SK-N-SH treated with all-trans-retinoic acid at 6 μM for 48 hours (cell line): ENCODE measurements around the gene KLHL3.

ENCODE experiments used
- ATAC-seq: fragments of 200-7000 bp; cut with Tn5 transposase; 3 replicates; pipeline ENCODE4 v1.9.1; 2020; ENCODE audit warnings: mild to moderate bottlenecking, moderate library complexity
- ARNTL ChIP-seq: fragments of 450-650 bp; formaldehyde crosslinking; IDR thresholded peaks from 2 replicates; pipeline ENCODE4 v1.5.0; 2020; ENCODE audit warnings: low read depth, mild to moderate bottlenecking, moderate library complexity, borderline replicate concordance
- BACH2 ChIP-seq: fragments of 250-450 bp; sonication (Bioruptor Pico); IDR thresholded peaks from 2 replicates; pipeline ENCODE4 v1.9.0; 2021; ENCODE audit warnings: mild to moderate bottlenecking, borderline replicate concordance
- CREB5 ChIP-seq: fragments of 250-450 bp; sonication (Bioruptor Pico); IDR thresholded peaks from 2 replicates; pipeline ENCODE4 v1.5.1; 2020; ENCODE audit warnings: low read depth, mild to moderate bottlenecking, moderate library complexity
- CSDC2 ChIP-seq: fragments of 250-450 bp; sonication (Bioruptor Pico); IDR thresholded peaks from 2 replicates; pipeline ENCODE4 v1.5.0; 2020; ENCODE audit warnings: mild to moderate bottlenecking, moderate library complexity
- CSRNP3 ChIP-seq: fragments of 250-450 bp; sonication (Bioruptor Pico); IDR thresholded peaks from 2 replicates; pipeline ENCODE4 v1.5.1; 2021; ENCODE audit warnings: mild to moderate bottlenecking, moderate library complexity
- ESRRG ChIP-seq: fragments of 250-450 bp; sonication (Bioruptor Pico); IDR thresholded peaks from 2 replicates; pipeline ENCODE4 v1.6.1; 2021; ENCODE audit warnings: mild to moderate bottlenecking
- GLIS3 ChIP-seq: fragments of 250-450 bp; sonication (Bioruptor Pico); IDR thresholded peaks from 2 replicates; pipeline ENCODE4 v1.5.0; 2020; ENCODE audit warnings: mild to moderate bottlenecking, moderate library complexity
- ISL1 ChIP-seq: fragments of 250-450 bp; sonication (Bioruptor Pico); IDR thresholded peaks from 2 replicates; pipeline ENCODE4 v2.1.2; 2022; ENCODE audit warnings: mild to moderate bottlenecking, moderate library complexity
- OSR1 ChIP-seq: fragments of 250-450 bp; sonication (Bioruptor Pico); IDR thresholded peaks from 2 replicates; pipeline ENCODE4 v1.8.0; 2022; ENCODE audit warnings: moderate library complexity, mild to moderate bottlenecking, inconsistent platforms
- PPARA ChIP-seq: fragments of 250-450 bp; sonication (Bioruptor Pico); IDR thresholded peaks from 2 replicates; pipeline ENCODE4 v1.5.0; 2020; ENCODE audit warnings: mild to moderate bottlenecking, borderline replicate concordance
- RARB ChIP-seq: fragments of 250-450 bp; sonication (Bioruptor Pico); IDR thresholded peaks from 2 replicates; pipeline ENCODE4 v1.8.0; 2021; ENCODE audit warnings: mild to moderate bottlenecking, moderate library complexity
- SNAI2 ChIP-seq: fragments of 250-450 bp; sonication (Bioruptor Pico); IDR thresholded peaks from 2 replicates; pipeline ENCODE4 v1.5.0; 2020; ENCODE audit warnings: mild to moderate bottlenecking, moderate library complexity
- TCF4 ChIP-seq: fragments of 250-450 bp; sonication (Bioruptor Pico); IDR thresholded peaks from 2 replicates; pipeline ENCODE4 v1.8.0; 2021; ENCODE audit warnings: mild to moderate bottlenecking, moderate library complexity, borderline replicate concordance
- TOX ChIP-seq: fragments of 250-450 bp; sonication (Bioruptor Pico); IDR thresholded peaks from 2 replicates; pipeline ENCODE4 v1.8.0; 2021; ENCODE audit warnings: mild to moderate bottlenecking, moderate library complexity, borderline replicate concordance
- TSHZ2 ChIP-seq: fragments of 250-450 bp; sonication (Bioruptor Pico); IDR thresholded peaks from 2 replicates; pipeline ENCODE4 v1.5.0; 2020; ENCODE audit warnings: mild to moderate bottlenecking, moderate library complexity
- ZC3H10 ChIP-seq: fragments of 250-450 bp; sonication (Bioruptor Pico); IDR thresholded peaks from 2 replicates; pipeline ENCODE4 v1.5.1; 2021; ENCODE audit warnings: mild to moderate bottlenecking, moderate library complexity
- ZNF565 ChIP-seq: fragments of 450-650 bp; formaldehyde crosslinking; conservative IDR thresholded peaks from 2 replicates; pipeline ENCODE4 v1.5.0; 2020; ENCODE audit warnings: low read depth, mild to moderate bottlenecking, moderate library complexity
- ZNF70 ChIP-seq: fragments of 450-650 bp; formaldehyde crosslinking; IDR thresholded peaks from 2 replicates; pipeline ENCODE4 v1.5.0; 2020; ENCODE audit warnings: mild to moderate bottlenecking, moderate library complexity
- ZNF8 ChIP-seq: fragments of 450-650 bp; formaldehyde crosslinking; IDR thresholded peaks from 2 replicates; pipeline ENCODE4 v1.5.0; 2020; ENCODE audit warnings: mild to moderate bottlenecking, moderate library complexity
- TF ChIP-seq, protein P1 (sequence below): fragments of 250-450 bp; sonication (Bioruptor Pico); IDR thresholded peaks from 2 replicates; pipeline ENCODE4 v1.8.0; 2020; ENCODE audit warnings: mild to moderate bottlenecking, moderate library complexity, borderline replicate concordance
- TF ChIP-seq, protein P2 (sequence below): fragments of 250-450 bp; sonication (Bioruptor Pico); IDR thresholded peaks from 2 replicates; pipeline ENCODE4 v1.8.0; 2021; ENCODE audit warnings: low read depth, mild to moderate bottlenecking, moderate library complexity, borderline replicate concordance

Gene KLHL3

DNA sequence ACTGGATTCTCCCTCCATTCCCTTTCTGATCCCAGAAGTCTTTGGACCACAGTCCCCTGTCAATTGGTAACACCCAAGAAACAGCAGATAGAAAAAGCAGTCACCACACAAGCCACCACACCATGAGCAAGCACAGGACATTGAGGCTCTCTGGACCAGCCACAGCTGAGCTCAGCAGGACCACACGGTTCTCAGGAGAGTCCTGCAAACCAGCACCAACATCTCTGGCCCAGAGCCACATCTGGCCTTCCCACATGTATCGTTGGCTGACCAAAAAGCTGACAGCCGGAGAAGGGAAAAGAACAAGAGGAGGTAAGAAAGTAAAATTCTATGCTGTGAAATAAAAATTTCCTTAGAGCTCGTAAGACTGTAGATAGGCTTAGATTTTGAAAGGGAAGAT is 56.7 kb downstream of the KLHL3 start (continued):
- TF ChIP-seq CSRNP3 (CRISPR knock-in tag), result no peak
- no peak for TF ChIP-seq TOX (CRISPR knock-in tag)
- TF ChIP-seq TCF4 (CRISPR knock-in tag), result no peak
- no peak for TF ChIP-seq ZC3H10 (CRISPR knock-in tag)
- TF ChIP-seq TSHZ2 (CRISPR knock-in tag), result no peak

DNA sequence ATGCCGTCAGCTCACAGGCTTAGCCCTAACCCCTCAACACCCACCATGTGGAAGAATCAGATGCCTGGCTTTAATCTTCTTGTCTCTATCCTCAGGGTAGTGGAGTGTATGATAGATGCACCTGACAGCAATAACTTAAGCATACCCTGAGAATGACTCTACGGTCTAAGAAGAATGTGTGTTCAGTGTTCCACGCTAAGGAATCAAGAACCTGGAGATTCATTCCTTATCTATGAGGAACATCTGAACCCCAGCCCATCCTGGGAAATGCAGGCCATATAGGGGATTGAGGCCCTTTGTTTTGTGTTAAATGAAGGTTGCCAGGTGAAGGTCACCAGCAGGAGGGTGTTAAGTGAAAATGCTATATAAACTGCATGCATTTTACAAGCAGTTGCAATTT is 63.0 kb downstream of the KLHL3 start:
- no peak for TF ChIP-seq RARB (CRISPR knock-in tag)
- TF ChIP-seq SNAI2, result no peak
- TF ChIP-seq CSDC2 (CRISPR knock-in tag), result no peak
- TF ChIP-seq ZNF70 (CRISPR knock-in tag), result no peak
- TF ChIP-seq, protein P1, sequence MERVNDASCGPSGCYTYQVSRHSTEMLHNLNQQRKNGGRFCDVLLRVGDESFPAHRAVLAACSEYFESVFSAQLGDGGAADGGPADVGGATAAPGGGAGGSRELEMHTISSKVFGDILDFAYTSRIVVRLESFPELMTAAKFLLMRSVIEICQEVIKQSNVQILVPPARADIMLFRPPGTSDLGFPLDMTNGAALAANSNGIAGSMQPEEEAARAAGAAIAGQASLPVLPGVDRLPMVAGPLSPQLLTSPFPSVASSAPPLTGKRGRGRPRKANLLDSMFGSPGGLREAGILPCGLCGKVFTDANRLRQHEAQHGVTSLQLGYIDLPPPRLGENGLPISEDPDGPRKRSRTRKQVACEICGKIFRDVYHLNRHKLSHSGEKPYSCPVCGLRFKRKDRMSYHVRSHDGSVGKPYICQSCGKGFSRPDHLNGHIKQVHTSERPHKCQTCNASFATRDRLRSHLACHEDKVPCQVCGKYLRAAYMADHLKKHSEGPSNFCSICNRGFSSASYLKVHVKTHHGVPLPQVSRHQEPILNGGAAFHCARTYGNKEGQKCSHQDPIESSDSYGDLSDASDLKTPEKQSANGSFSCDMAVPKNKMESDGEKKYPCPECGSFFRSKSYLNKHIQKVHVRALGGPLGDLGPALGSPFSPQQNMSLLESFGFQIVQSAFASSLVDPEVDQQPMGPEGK (CRISPR knock-in tag), result no peak
- TF ChIP-seq ISL1 (CRISPR knock-in tag), result no peak
- no peak for TF ChIP-seq ZNF8 (CRISPR knock-in tag)
- no peak for TF ChIP-seq CREB5 (CRISPR knock-in tag)
- no peak for TF ChIP-seq ZNF565
- TF ChIP-seq TSHZ2 (CRISPR knock-in tag), result no peak
- no peak for TF ChIP-seq BACH2
- TF ChIP-seq PPARA, result no peak
- no peak for TF ChIP-seq CSRNP3 (CRISPR knock-in tag)
- TF ChIP-seq ESRRG (CRISPR knock-in tag), result no peak
- TF ChIP-seq, all 23 proteins: peak for 0

GRCh38 chr5:137672001-137672400 is 63.9 kb downstream of the KLHL3 start:
- no peak for ATAC-seq
- TF ChIP-seq OSR1 (CRISPR knock-in tag), result no peak
- TF ChIP-seq GLIS3 (CRISPR knock-in tag), result no peak
- TF ChIP-seq TOX (CRISPR knock-in tag), result no peak
- TF ChIP-seq, protein P2, sequence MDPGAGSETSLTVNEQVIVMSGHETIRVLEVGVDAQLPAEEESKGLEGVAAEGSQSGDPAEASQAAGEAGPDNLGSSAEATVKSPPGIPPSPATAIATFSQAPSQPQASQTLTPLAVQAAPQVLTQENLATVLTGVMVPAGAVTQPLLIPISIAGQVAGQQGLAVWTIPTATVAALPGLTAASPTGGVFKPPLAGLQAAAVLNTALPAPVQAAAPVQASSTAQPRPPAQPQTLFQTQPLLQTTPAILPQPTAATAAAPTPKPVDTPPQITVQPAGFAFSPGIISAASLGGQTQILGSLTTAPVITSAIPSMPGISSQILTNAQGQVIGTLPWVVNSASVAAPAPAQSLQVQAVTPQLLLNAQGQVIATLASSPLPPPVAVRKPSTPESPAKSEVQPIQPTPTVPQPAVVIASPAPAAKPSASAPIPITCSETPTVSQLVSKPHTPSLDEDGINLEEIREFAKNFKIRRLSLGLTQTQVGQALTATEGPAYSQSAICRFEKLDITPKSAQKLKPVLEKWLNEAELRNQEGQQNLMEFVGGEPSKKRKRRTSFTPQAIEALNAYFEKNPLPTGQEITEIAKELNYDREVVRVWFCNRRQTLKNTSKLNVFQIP (CRISPR knock-in tag), result no peak
- TF ChIP-seq PPARA, result no peak
- TF ChIP-seq ARNTL (CRISPR knock-in tag), result no peak
- TF ChIP-seq, all 23 proteins: peak for 0

More for the DNA sequence above, 63.0 kb downstream of the KLHL3 start:
- ATAC-seq, result no peak
